Measurements from ENCODE around the gene BCHE. TPM values are rescaled to one million over a fixed set of nuclear protein-coding genes. Genes with fewer than 3 reads are reported as not detected.

BCHE gene
- total and polyA plus RNA-seq, 8 donors: 6.6 to 49.7 (median 38.0) TPM

DNA sequence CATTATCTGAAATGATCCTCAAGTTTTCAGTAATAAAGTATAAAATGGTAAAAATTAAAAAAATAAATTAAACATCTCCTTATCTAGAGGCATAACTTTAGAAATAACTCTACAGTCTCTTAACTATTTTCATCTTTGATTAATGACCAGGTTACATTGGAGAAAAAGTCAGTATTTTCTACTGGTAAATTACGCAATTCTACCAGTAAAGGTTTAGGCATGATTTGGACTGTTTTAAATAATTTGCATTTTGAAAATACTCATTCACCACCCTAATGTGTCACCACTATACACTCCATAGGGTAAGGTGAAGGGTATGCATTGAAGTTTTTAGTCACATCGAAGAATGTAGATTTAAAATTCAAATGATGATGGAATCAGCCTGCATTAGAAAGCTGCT lies 45.9 kb upstream of the BCHE start:
- H3K9me3 ChIP-seq: no peaks in the 10 kb centered on the region
- no peaks in the 10 kb centered on the region for H3K36me3 ChIP-seq
- DNase-seq (no peak), ATAC-seq (no peak)
- no peaks in the 10 kb centered on the region for H3K27me3 ChIP-seq
- no peak overlapping the region for H3K4me3 ChIP-seq
- no peaks in the 10 kb centered on the region for H3K4me1 ChIP-seq
- intact Hi-C loops (cut with DNase I): no loop called here
- H3K27ac ChIP-seq: no peak overlapping the region
- TF ChIP-seq, protein P1, sequence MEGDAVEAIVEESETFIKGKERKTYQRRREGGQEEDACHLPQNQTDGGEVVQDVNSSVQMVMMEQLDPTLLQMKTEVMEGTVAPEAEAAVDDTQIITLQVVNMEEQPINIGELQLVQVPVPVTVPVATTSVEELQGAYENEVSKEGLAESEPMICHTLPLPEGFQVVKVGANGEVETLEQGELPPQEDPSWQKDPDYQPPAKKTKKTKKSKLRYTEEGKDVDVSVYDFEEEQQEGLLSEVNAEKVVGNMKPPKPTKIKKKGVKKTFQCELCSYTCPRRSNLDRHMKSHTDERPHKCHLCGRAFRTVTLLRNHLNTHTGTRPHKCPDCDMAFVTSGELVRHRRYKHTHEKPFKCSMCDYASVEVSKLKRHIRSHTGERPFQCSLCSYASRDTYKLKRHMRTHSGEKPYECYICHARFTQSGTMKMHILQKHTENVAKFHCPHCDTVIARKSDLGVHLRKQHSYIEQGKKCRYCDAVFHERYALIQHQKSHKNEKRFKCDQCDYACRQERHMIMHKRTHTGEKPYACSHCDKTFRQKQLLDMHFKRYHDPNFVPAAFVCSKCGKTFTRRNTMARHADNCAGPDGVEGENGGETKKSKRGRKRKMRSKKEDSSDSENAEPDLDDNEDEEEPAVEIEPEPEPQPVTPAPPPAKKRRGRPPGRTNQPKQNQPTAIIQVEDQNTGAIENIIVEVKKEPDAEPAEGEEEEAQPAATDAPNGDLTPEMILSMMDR (IDR thresholded peaks at IDR 0.05): no peak

DNA sequence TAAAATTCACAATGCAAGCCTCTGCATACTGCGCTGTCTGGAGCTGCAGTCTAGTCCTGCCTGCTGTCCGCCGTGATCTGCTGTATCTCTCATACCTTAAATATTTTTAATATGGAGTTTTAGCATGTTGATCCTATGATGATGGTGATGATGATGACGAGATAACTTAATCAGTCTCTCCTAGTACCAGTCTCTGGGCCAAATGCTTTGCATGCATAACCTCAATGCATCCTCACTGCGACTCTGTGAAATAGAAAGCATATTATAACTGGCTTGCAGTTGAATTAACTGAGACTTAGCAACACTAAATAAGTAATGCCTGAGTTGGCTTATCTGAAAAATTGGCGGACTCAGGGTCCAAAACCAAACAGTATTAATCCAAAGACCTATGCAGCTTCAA lies 38.4 kb upstream of the BCHE start:
- ATAC-seq (no peak), DNase-seq (no peak)
- TF ChIP-seq, protein P1 (IDR thresholded peaks at IDR 0.05): no peak
- Histone ChIP-seq H3K27ac (no peak overlapping the region), H3K4me1 (no peaks in the 10 kb centered on the region), H3K36me3 (no peaks in the 10 kb centered on the region), H3K9me3 (peaks cover 0 to 6% of the 10 kb centered on the region in 2 donors), H3K27me3 (no peaks in the 10 kb centered on the region), H3K4me3 (no peak overlapping the region)
- intact Hi-C loops (cut with DNase I): no loop called here

DNA sequence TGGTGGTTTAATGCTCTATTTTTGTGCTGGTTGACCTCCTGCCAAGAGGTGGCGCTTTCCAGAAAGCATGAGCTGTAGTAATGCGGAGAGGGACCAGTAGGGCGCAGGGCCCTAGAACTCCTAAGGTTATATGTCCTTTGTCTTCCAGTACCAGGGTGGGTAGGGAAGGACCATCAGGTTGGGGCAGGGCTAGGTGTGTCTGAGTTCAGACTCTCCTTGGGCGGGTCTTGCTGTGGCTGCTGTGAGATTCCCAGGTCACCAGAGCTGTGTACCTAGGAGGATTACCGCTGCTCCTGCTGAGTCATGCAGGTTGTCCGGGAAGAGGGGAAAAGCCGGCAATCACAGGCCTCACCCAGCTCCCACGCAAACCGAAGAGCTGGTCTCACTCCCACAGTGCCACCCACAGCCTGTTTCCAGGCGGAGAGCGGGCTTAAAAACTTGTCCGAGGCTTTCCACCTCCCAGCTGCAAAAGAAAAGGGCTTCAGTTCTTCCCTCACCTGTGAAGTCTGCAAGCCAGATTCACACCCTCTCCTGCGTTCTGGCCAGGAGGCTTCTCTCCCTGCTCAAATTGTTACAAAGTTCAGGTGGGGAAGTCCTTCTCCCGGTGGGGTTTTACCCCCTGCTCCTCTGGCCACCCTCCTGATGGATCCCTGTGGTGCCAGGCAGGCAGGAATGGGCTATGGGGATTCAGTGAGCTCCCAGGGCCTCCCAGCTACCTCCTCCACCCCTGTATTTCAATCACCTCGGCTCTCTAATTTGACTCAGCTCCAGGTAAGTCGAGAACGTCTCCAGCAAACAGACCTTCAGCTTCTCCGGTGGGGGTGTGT lies 37.7 kb upstream of the BCHE start:
- Histone ChIP-seq H3K36me3 (no peaks in the 10 kb centered on the region), H3K4me1 (no peaks in the 10 kb centered on the region), H3K27me3 (no peaks in the 10 kb centered on the region), H3K4me3 (no peak overlapping the region), H3K27ac (no peak overlapping the region), H3K9me3 (peaks cover 0 to 6% of the 10 kb centered on the region in 2 donors)
- DNase-seq (peak in 1 of 4 donors; percentile 30), ATAC-seq (no peak)
- intact Hi-C loops (cut with DNase I): no loop called here
- TF ChIP-seq, protein P1 (IDR thresholded peaks at IDR 0.05): no peak

GRCh38 chr3:165868088-165868487 lies 30.9 kb upstream of the BCHE start:
- DNase-seq (no peak), ATAC-seq (no peak)
- H3K27me3 ChIP-seq: no peaks in the 10 kb centered on the region
- TF ChIP-seq, protein P1 (IDR thresholded peaks at IDR 0.05): no peak
- H3K9me3 ChIP-seq: peaks cover 0 to 4% of the 10 kb centered on the region in 2 donors
- no peaks in the 10 kb centered on the region for H3K4me1 ChIP-seq
- no peaks in the 10 kb centered on the region for H3K36me3 ChIP-seq
- intact Hi-C loops (cut with DNase I): no loop called here
- H3K27ac ChIP-seq: no peak overlapping the region
- H3K4me3 ChIP-seq: no peak overlapping the region

DNA sequence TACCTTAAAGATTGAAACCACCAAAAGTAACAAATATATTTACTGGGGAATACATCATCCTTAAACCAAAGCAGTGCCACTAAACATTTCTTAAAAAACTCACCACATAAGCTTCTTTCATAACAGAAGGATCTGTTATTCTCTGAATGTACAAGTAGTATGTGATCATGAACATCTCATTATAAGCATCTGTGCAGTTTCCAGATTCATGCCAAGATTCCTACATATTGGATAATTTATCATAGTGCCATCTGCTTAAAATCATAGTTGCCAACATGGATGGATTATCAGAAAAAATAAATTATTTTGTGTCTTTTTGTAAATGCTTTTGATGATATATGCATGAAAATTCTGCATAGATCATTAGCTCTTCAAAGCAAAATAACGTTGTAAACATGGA lies 21.8 kb upstream of the BCHE start:
- Histone ChIP-seq H3K9me3 (no peaks in the 10 kb centered on the region), H3K4me1 (no peaks in the 10 kb centered on the region), H3K4me3 (no peak overlapping the region), H3K27me3 (no peaks in the 10 kb centered on the region), H3K27ac (no peak overlapping the region), H3K36me3 (no peaks in the 10 kb centered on the region)
- DNase-seq: no peak
- ATAC-seq: no peak
- intact Hi-C loops (cut with DNase I): no loop called here
- TF ChIP-seq, protein P1 (IDR thresholded peaks at IDR 0.05): no peak
